SK-N-SH (cell line): ENCODE data around the gene KIAA0319L.

ENCODE experiments used
- CHD2 ChIP-seq: fragments of 150-350 bp; IDR thresholded peaks from 2 replicates; pipeline ENCODE4 v1.6.1; 2018; ENCODE audit warnings: low read length; ENCODE audit not compliant: partially characterized antibody
- EP300 ChIP-seq, 2 experiments: IDR thresholded peaks; 2 replicates each; pipeline versions ENCODE4 v1.4.0 to v1.6.1; 2012; ENCODE audit warnings: borderline replicate concordance in 1 of 2, low read depth in 1 of 2, low read length in 1 of 2
- EZH2phosphoT487 ChIP-seq: fragments of 200-600 bp; sonication (generic); IDR thresholded peaks from 2 replicates; pipeline ENCODE4 v1.6.1; 2017; ENCODE audit warnings: low read depth, mixed run types, mild to moderate bottlenecking, antibody characterized with exemption, moderate library complexity, borderline replicate concordance
- FOXM1 ChIP-seq: IDR thresholded peaks from 2 replicates; pipeline ENCODE4 v1.4.0; 2012; ENCODE audit warnings: low read depth, mild to moderate bottlenecking
- POLR2AphosphoS5 ChIP-seq: IDR thresholded peaks from 2 replicates; pipeline ENCODE4 v1.6.1; 2012; ENCODE audit warnings: low read depth, low read length
- RCOR1 ChIP-seq: fragments of 150-350 bp; IDR thresholded peaks from 2 replicates; pipeline ENCODE4 v1.6.1; 2017; ENCODE audit warnings: antibody characterized with exemption, low read length
- REST ChIP-seq: IDR thresholded peaks from 2 replicates; pipeline ENCODE4 v1.6.1; 2012; ENCODE audit warnings: mild to moderate bottlenecking, low read depth, low read length, moderate library complexity
- RFX5 ChIP-seq: IDR thresholded peaks from 2 replicates; pipeline ENCODE4 v1.6.1; 2012; ENCODE audit warnings: mild to moderate bottlenecking, improper control_type of control experiment, low read length
- TEAD4 ChIP-seq: IDR thresholded peaks from 2 replicates; pipeline ENCODE4 v1.4.0; 2012; ENCODE audit warnings: mild to moderate bottlenecking, borderline replicate concordance; ENCODE audit not compliant: insufficient read depth
- TF ChIP-seq, protein P1 (sequence below): fragments of 200-600 bp; sonication (generic); IDR thresholded peaks from 2 replicates; pipeline ENCODE4 v1.6.1; 2017; ENCODE audit warnings: antibody characterized with exemption, mild to moderate bottlenecking, moderate library complexity
- TF ChIP-seq, protein P2 (sequence below): fragments of 150-350 bp; IDR thresholded peaks from 2 replicates; pipeline ENCODE4 v1.6.1; 2017; ENCODE audit warnings: antibody characterized with exemption, low read length, low read depth, borderline replicate concordance
- TF ChIP-seq, protein P3 (sequence below): IDR thresholded peaks from 2 replicates; pipeline ENCODE4 v1.4.0; 2012; ENCODE audit warnings: low read depth

GRCh38 chr1:35603941-35604340, 46.7 kb upstream of the KIAA0319L start:
- TF ChIP-seq, protein P1, sequence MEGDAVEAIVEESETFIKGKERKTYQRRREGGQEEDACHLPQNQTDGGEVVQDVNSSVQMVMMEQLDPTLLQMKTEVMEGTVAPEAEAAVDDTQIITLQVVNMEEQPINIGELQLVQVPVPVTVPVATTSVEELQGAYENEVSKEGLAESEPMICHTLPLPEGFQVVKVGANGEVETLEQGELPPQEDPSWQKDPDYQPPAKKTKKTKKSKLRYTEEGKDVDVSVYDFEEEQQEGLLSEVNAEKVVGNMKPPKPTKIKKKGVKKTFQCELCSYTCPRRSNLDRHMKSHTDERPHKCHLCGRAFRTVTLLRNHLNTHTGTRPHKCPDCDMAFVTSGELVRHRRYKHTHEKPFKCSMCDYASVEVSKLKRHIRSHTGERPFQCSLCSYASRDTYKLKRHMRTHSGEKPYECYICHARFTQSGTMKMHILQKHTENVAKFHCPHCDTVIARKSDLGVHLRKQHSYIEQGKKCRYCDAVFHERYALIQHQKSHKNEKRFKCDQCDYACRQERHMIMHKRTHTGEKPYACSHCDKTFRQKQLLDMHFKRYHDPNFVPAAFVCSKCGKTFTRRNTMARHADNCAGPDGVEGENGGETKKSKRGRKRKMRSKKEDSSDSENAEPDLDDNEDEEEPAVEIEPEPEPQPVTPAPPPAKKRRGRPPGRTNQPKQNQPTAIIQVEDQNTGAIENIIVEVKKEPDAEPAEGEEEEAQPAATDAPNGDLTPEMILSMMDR, result no peak
- TF ChIP-seq EZH2phosphoT487 (no peak), RFX5 (no peak), POLR2AphosphoS5 (no peak), RCOR1 (no peak), TEAD4 (no peak), EP300 (IDR thresholded peaks at IDR 0.05; ENCODE audit: borderline replicate concordance in 1 of 2, low read depth in 1 of 2, low read length in 1 of 2) (no peak), CHD2 (no peak), REST (no peak), FOXM1 (no peak)
- TF ChIP-seq, protein P2, sequence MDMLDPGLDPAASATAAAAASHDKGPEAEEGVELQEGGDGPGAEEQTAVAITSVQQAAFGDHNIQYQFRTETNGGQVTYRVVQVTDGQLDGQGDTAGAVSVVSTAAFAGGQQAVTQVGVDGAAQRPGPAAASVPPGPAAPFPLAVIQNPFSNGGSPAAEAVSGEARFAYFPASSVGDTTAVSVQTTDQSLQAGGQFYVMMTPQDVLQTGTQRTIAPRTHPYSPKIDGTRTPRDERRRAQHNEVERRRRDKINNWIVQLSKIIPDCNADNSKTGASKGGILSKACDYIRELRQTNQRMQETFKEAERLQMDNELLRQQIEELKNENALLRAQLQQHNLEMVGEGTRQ, result no peak
- TF ChIP-seq, protein P3, sequence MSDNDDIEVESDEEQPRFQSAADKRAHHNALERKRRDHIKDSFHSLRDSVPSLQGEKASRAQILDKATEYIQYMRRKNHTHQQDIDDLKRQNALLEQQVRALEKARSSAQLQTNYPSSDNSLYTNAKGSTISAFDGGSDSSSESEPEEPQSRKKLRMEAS, result no peak
